K562 (cell line): ENCODE measurements around the gene HK1. TPM values are rescaled to one million over a fixed set of nuclear protein-coding genes. Genes with fewer than 3 reads are reported as not detected.

ENCODE experiments used
- CGGBP1 ChIP-seq: fragments of 250-450 bp; sonication (Bioruptor Pico); IDR thresholded peaks from 2 replicates; pipeline ENCODE4 v1.9.0; 2021; ENCODE audit warnings: mild to moderate bottlenecking
- DDX20 ChIP-seq: fragments of 450-650 bp; IDR thresholded peaks from 2 replicates; pipeline ENCODE4 v1.6.1; 2016; ENCODE audit warnings: missing genetic modification characterization, low read depth, mild to moderate bottlenecking, missing compliant biosample characterization, moderate library complexity
- EWSR1 ChIP-seq: fragments of 450-650 bp; IDR thresholded peaks from 2 replicates; pipeline ENCODE4 v1.6.1; 2018; ENCODE audit warnings: borderline replicate concordance, mild to moderate bottlenecking, low read depth, moderate library complexity; ENCODE audit not compliant: partially characterized antibody
- FOXO4 ChIP-seq: fragments of 450-650 bp; formaldehyde crosslinking; IDR thresholded peaks from 2 replicates; pipeline ENCODE4 v1.4.0; 2020; ENCODE audit warnings: mild to moderate bottlenecking, moderate library complexity
- HEY1 ChIP-seq: fragments of 250-450 bp; sonication (Bioruptor Pico); IDR thresholded peaks from 2 replicates; pipeline ENCODE4 v1.5.0; 2020; ENCODE audit warnings: mild to moderate bottlenecking, moderate library complexity, borderline replicate concordance
- HNRNPLL ChIP-seq: fragments of 200-400 bp; formaldehyde crosslinking; IDR thresholded peaks from 2 replicates; pipeline ENCODE4 v1.6.1; 2017; ENCODE audit warnings: low read length, low read depth, mild to moderate bottlenecking; ENCODE audit not compliant: poor library complexity, severe bottlenecking
- HOMEZ ChIP-seq: fragments of 250-450 bp; sonication (Bioruptor Pico); IDR thresholded peaks from 2 replicates; pipeline ENCODE4 v1.4.0; 2020; ENCODE audit warnings: mild to moderate bottlenecking, moderate library complexity
- KHSRP ChIP-seq: fragments of 450-650 bp; IDR thresholded peaks from 2 replicates; pipeline ENCODE4 v1.6.1; 2017
- MBD2 ChIP-seq: sonication (generic); IDR thresholded peaks from 2 replicates; pipeline ENCODE4 v1.6.1; 2016; ENCODE audit warnings: low read depth, borderline replicate concordance
- MLX ChIP-seq, 2 experiments: fragments of 450-650 bp in 1 of 2; sonication (generic) in 1 of 2; formaldehyde crosslinking; conservative IDR thresholded peaks; 2 replicates each; pipeline versions ENCODE4 v1.4.0 to v1.8.1; 2020 to 2022; ENCODE audit warnings: mild to moderate bottlenecking in 1 of 2, missing genetic modification reagents in 1 of 2
- MTA2 ChIP-seq: fragments of 450-650 bp; IDR thresholded peaks from 2 replicates; pipeline ENCODE4 v1.6.1; 2016; ENCODE audit warnings: low read depth
- NFATC3 ChIP-seq: fragments of 450-650 bp; IDR thresholded peaks from 2 replicates; pipeline ENCODE4 v1.6.1; 2017; ENCODE audit warnings: mild to moderate bottlenecking
- NONO ChIP-seq, 2 experiments: fragments of 200-400 bp in 1 of 2; fragments of 450-650 bp in 1 of 2; formaldehyde crosslinking in 1 of 2; IDR thresholded peaks; 2 replicates each; pipeline ENCODE4 v1.6.1; 2017; ENCODE audit warnings: low read depth in 2 of 2, mild to moderate bottlenecking in 2 of 2, moderate library complexity in 2 of 2, low read length in 1 of 2
- NRF1 ChIP-seq, 2 experiments: fragments of 450-650 bp; IDR thresholded peaks in 1 of 2; conservative IDR thresholded peaks in 1 of 2; 2 replicates each; pipeline ENCODE4 v1.6.1; 2014; ENCODE audit warnings: mild to moderate bottlenecking in 2 of 2
- POLR2G ChIP-seq: fragments of 200-400 bp; formaldehyde crosslinking; IDR thresholded peaks from 2 replicates; pipeline ENCODE4 v1.6.1; 2017; ENCODE audit warnings: low read depth, mild to moderate bottlenecking, antibody characterized with exemption, low read length, moderate library complexity
- SLC30A9 ChIP-seq: fragments of 250-450 bp; sonication (Bioruptor Pico); IDR thresholded peaks from 2 replicates; pipeline ENCODE4 v1.8.0; 2022; ENCODE audit warnings: mild to moderate bottlenecking, moderate library complexity
- STAT5A ChIP-seq: IDR thresholded peaks from 2 replicates; pipeline ENCODE4 v1.6.1; 2012; ENCODE audit warnings: low read length, inconsistent platforms, borderline replicate concordance
- TARDBP ChIP-seq: fragments of 450-650 bp; IDR thresholded peaks from 2 replicates; pipeline ENCODE4 v1.6.1; 2016
- TBL1XR1 ChIP-seq, 2 experiments: IDR thresholded peaks; 2 replicates each; pipeline ENCODE4 v1.6.1; 2012; ENCODE audit warnings: improper control_type of control experiment in 2 of 2, low read length in 2 of 2, mild to moderate bottlenecking in 1 of 2
- VEZF1 ChIP-seq: fragments of 200-800 bp; sonication (Bioruptor generic); IDR thresholded peaks from 2 replicates; pipeline ENCODE4 v1.6.1; 2017; ENCODE audit warnings: missing genetic modification characterization, missing compliant biosample characterization
- ZNF445 ChIP-seq: fragments of 250-450 bp; sonication (Bioruptor Pico); IDR thresholded peaks from 2 replicates; pipeline ENCODE4 v1.4.0; 2020; ENCODE audit warnings: low read depth, mild to moderate bottlenecking, moderate library complexity
- ZNF717 ChIP-seq: fragments of 250-450 bp; sonication (Bioruptor Pico); IDR thresholded peaks from 2 replicates; pipeline ENCODE4 v1.5.0; 2021
- ZNF830 ChIP-seq: fragments of 250-450 bp; sonication (Bioruptor Pico); IDR thresholded peaks from 2 replicates; pipeline ENCODE4 v1.5.0; 2021; ENCODE audit warnings: mild to moderate bottlenecking
- ZSCAN29 ChIP-seq: fragments of 450-650 bp; IDR thresholded peaks from 2 replicates; pipeline ENCODE4 v1.6.1; 2017
- polyA plus RNA-seq, 8 experiments: library from polyadenylated mRNA; depleted of rRNA in 4 of 8; stranded (reverse) in 5 of 8; unstranded in 3 of 8; fragments of >200 nt; fragmentation: Nextera tagmentation in 2 of 8; fragmentation: Illumina TruSeq in 1 of 8; extraction: Ambion mirVana in 2 of 8; extraction: Trizol in 1 of 8; gene quantifications; 2 replicates each; pipeline versions ENCODE4 v1.2.1 to v1.2.3, GENCODE V29; 2011 to 2014; ENCODE audit warnings: inconsistent platforms in 1 of 8, missing spikeins in 1 of 8
- total RNA-seq, 7 experiments: library from RNA; depleted of rRNA in 6 of 7; stranded (reverse); fragments of >200 nt in 6 of 7; fragmentation: Illumina TruSeq in 2 of 7; extraction: Trizol in 2 of 7; gene quantifications; 2 replicates each; pipeline versions ENCODE4 v1.2.1 to v1.2.3, GENCODE V29; 2011 to 2021; ENCODE audit warnings: low replicate concordance in 1 of 7

HK1 gene
- total and polyA plus RNA-seq, 9 of the 15 experiments (the other 6 are each of a cell fraction or from before 2014, with no cell fraction given): 29.2 to 444 (median 193) TPM

- no peak for TF ChIP-seq ZNF830
- TF ChIP-seq HNRNPLL: no peak
- no peak for TF ChIP-seq EWSR1
- no peak for TF ChIP-seq NFATC3
- TF ChIP-seq TARDBP: 0 out of 2 replicates have a peak, but pooled peaks have one; percentile 25
- peak; percentile 91 for TF ChIP-seq VEZF1
- no peak for TF ChIP-seq TBL1XR1 (IDR thresholded peaks at IDR 0.05; ENCODE audit: low read length in 2 of 2)
- TF ChIP-seq STAT5A: no peak
- TF ChIP-seq NRF1 (conservative IDR thresholded peaks at IDR 0.05 in 1 of 2, IDR thresholded peaks at IDR 0.05 in 1 of 2): 0 out of 4 replicates have a peak, but pooled peaks of 1 of the 2 experiments have one; percentile 16
- no peak for TF ChIP-seq DDX20 (tag)
- TF ChIP-seq SLC30A9 (CRISPR knock-in tag): no peak
- no peak for TF ChIP-seq FOXO4 (CRISPR knock-in tag)
- no peak; a peak in 1 of 4 replicates for TF ChIP-seq NONO (IDR thresholded peaks at IDR 0.05; ENCODE audit: low read depth in 2 of 2, low read length in 1 of 2)
- no peak for TF ChIP-seq MBD2
- TF ChIP-seq ZNF717 (CRISPR knock-in tag): no peak
- peak; percentile 83 for TF ChIP-seq POLR2G
- TF ChIP-seq MTA2: 0 out of 2 replicates have a peak, but pooled peaks have one; percentile 23
- no peak for TF ChIP-seq ZNF445 (CRISPR knock-in tag)
- no peak for TF ChIP-seq HOMEZ (CRISPR knock-in tag)
- no peak for TF ChIP-seq CGGBP1
- no peak for TF ChIP-seq MLX (CRISPR knock-in tag; conservative IDR thresholded peaks at IDR 0.05)
- TF ChIP-seq HEY1 (CRISPR knock-in tag): no peak
- TF ChIP-seq KHSRP: no peak
- TF ChIP-seq ZSCAN29: no peak
Measured at GRCh38 chr10:69408318-69409175, 130.3 kb downstream of the HK1 start (continued).
